GM19463 (cell line): ENCODE measurements around the gene CDK2.
"Not testable (repeated sequence)": the region's sequence is repeated elsewhere in the genome, so short reads cannot be mapped to it uniquely, and the experiment has no call there.

ENCODE experiments used
- ATAC-seq: cut with Tn5 transposase; IDR thresholded peaks from one replicate; pipeline ENCODE4 v1.9.1; 2021; ENCODE audit warnings: mild to moderate bottlenecking, moderate library complexity; ENCODE audit not compliant: unreplicated experiment

The CDK2 gene

GRCh38 chr12:55978393-55978792 is 11.8 kb downstream of the CDK2 start:
- no peak for ATAC-seq

- ATAC-seq = no peak
These were observed 12.4 kb downstream of the CDK2 start for GRCh38 chr12:55979069-55979468.

GRCh38 chr12:55981882-55982281 is 15.3 kb downstream of the CDK2 start:
- not testable (repeated sequence) for ATAC-seq

GRCh38 chr12:55982319-55982936 is 15.8 kb downstream of the CDK2 start:
- ATAC-seq = peak; percentile 81

GRCh38 chr12:55983232-55983842 is 16.7 kb downstream of the CDK2 start:
- no peak for ATAC-seq

DNA sequence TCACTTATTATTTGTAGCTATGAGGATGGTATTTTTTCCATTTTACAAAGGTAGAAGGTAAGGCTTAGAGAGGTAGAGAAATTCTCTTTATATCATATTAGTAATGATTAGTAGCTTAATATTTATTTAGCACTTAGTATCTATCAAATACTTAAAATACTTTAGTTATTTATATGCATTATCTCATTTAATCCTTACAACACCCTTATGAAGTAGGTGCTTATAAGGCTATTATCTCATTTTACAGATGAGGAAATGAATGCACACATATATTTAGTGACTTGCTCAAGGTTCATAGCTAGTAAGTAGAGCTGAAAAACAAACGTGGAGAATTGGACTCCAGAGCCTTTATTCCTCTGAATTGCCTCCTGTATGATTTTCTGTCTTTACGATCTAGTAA is 18.2 kb downstream of the CDK2 start:
- no peak for ATAC-seq

DNA sequence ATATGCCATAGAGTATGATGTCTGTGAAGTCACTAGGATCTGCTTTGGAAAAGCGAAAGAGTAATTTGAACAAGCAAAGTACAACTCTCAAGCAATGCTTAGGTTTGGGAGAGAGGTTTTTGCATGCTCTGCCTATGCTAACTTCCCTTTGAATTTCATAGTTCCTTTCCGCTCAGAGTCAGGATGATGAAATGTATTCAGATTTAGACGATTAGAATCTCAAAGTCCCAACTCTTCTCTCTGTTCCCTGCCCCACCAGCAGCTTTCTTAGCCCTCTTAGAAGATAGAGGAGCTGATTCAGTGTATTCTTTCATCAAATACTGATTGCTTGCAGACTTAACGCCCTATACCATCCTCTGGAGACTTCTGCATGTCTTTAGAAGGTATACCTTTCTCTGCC is 18.7 kb downstream of the CDK2 start:
- no peak for ATAC-seq

GRCh38 chr12:55985976-55986375 is 19.3 kb downstream of the CDK2 start:
- ATAC-seq = not testable (repeated sequence)

DNA sequence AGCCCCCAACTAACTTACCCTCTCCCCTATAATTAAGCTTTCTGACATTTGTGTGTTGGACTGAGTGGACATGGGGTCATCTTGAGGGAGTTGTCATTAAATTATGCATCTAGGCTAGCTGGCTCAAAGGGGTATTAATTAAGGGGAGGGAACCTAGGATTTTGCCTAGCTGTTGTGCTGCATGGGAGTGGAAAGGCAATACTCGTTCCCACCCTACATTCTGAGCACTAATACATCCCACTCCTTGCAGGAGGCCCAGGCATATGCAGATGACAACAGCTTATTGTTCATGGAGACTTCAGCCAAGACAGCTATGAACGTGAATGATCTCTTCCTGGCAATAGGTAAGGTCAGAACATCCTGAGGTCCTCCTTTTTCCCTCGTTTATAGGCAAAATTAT is 24.5 kb downstream of the CDK2 start:
- ATAC-seq = no peak

- ATAC-seq = no peak
These were observed 26.7 kb downstream of the CDK2 start for GRCh38 chr12:55993230-55993853.

DNA sequence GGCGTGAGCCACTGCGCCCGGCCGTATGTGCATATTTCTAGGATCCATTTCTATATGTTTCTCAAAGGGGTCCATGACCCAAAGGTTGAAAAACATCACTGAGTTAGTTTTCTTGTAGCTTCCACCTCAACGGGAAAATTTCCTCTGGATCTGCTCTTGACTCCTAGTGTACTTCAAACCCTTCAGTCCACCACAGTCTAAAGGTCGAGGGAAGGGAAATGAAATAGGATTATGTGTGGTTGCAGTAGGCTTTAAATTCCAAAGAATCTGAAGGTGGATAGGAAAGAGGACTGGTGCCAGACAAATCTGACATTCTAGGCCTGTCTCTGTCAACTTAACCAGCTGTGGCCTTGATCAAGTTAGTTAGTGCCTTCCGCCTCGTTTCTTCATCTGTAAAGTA is 28.7 kb downstream of the CDK2 start:
- ATAC-seq = no peak

GRCh38 chr12:55996201-55996714 is 29.6 kb downstream of the CDK2 start:
- no peak for ATAC-seq

GRCh38 chr12:55996715-55997534 is 30.3 kb downstream of the CDK2 start, which contains the start of gene SUOX:
SUOX (plus strand) TSS chr12:55997276; CDS start chr12:56002222, 4,946 bp downstream.
- peak; percentile 100 for ATAC-seq

GRCh38 chr12:55997535-55997859 is 30.9 kb downstream of the CDK2 start:
- ATAC-seq = peak; percentile 1

DNA sequence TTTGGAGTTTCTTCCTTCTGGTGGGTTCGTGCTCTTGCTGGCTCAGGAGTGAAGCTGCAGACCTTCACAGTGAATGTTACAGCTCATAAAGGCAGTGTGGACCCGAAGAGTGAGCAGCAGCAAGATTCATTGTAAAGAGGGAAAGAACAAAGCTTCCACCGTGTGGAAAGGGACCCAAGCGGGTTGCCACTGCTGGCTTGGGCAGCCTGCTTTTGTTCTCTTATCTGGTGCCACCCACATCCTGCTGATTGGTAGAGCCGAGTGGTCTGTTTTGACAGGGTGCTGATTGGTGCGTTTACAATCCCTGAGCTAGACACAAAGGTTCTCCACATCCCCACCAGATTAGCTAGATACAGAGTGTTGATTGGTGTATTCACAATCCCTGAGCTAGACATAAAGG is 32.9 kb downstream of the CDK2 start:
- ATAC-seq = not testable (repeated sequence)

DNA sequence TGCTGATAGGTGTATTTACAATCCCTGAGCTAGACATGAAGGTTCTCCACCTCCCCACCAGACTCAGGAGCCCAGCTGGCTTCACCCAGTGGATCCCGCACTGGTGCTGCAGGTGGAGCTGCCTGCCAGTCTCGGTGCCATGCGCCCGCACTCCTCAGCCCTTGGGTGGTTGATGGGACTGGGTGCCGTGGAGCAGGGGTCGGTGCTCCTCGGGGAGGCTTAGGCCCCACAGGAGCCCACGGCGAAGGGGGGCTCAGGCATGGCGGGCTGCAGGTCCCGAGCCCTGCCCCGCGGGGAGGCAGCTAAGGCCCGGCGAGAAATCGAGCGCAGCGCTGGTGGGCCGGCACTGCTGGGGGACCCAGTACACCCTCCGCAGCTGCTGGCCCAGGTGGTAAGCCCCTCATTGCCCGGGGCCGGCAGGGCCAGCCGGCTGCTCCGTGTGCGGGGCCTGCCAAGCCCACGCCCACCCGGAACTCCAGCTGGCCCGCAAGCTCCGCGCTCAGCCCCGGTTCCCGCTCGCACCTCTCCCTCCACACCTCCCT is 33.4 kb downstream of the CDK2 start:
- ATAC-seq = not testable (repeated sequence)

DNA sequence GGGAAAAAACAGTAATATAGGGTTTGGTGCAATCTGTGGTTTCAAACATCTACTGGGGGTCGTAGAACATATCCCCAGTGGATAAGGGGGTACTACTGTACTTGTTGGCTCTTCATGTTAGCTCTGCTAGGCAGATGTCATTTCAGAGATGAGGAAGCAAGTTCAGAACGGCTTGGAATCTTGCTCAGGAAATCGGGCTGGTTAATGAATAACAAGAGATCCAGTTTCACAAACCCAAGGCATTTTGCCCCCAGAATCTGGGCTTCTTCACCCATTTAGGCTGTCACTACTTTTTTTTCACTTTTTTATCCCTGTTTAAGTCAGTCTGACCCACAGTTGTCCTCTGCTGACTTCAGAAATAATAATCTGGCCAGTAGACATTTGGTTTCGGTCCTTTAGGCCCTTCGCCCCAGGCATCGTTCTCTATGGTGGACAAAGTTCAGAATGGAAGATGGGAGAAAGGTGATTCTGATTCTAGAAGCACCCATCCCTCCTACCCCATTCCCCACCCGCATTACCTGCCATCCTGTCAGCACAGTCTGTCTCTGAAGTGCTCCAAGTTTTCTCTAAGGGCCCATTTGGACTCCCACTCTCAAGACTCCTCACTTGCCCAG is 35.0 kb downstream of the CDK2 start:
- ATAC-seq = no peak

GRCh38 chr12:56003376-56003775 is 36.7 kb downstream of the CDK2 start:
- ATAC-seq = not testable (repeated sequence)

GRCh38 chr12:56004211-56004610 is 37.6 kb downstream of the CDK2 start:
- no peak for ATAC-seq
